GM18867 (cell line): ENCODE data around the gene EMX1.

Experiments used
- ATAC-seq: cut with Tn5 transposase; IDR thresholded peaks from one replicate; pipeline ENCODE4 v1.9.1; 2021; ENCODE audit warnings: mild to moderate bottlenecking, moderate library complexity; ENCODE audit not compliant: unreplicated experiment

Gene EMX1

GRCh38 chr2:72924353-72925240 lies 7.3 kb downstream of the EMX1 start:
- no peak for ATAC-seq

GRCh38 chr2:72925328-72925943 lies 8.1 kb downstream of the EMX1 start:
- no peak for ATAC-seq

- no peak for ATAC-seq
These were observed 9.0 kb downstream of the EMX1 start for GRCh38 chr2:72926368-72926767.

- no peak for ATAC-seq
These were observed 9.6 kb downstream of the EMX1 start for GRCh38 chr2:72926811-72927465.

- no peak for ATAC-seq
These were observed 10.6 kb downstream of the EMX1 start for GRCh38 chr2:72927619-72928550.

GRCh38 chr2:72929010-72929409 lies 11.7 kb downstream of the EMX1 start:
- ATAC-seq = no peak

- ATAC-seq = no peak
These were observed 14.1 kb downstream of the EMX1 start for GRCh38 chr2:72931280-72931910.

- no peak for ATAC-seq
These were observed 14.9 kb downstream of the EMX1 start for GRCh38 chr2:72932045-72932740.

- ATAC-seq = no peak
These were observed 15.5 kb downstream of the EMX1 start for GRCh38 chr2:72932805-72933204.

- no peak for ATAC-seq
These were observed 15.9 kb downstream of the EMX1 start for GRCh38 chr2:72933207-72933606.

- ATAC-seq = no peak
These were observed 16.4 kb downstream of the EMX1 start for GRCh38 chr2:72933646-72934151.

GRCh38 chr2:72934683-72935610 lies 17.6 kb downstream of the EMX1 start:
- peak; percentile 80 for ATAC-seq

- no peak for ATAC-seq
These were observed 18.3 kb downstream of the EMX1 start for GRCh38 chr2:72935611-72935957.

- no peak for ATAC-seq
These were observed 19.5 kb downstream of the EMX1 start for GRCh38 chr2:72936660-72937355.

GRCh38 chr2:72937356-72937669 lies 20.0 kb downstream of the EMX1 start:
- no peak for ATAC-seq

- no peak for ATAC-seq
These were observed 21.1 kb downstream of the EMX1 start for GRCh38 chr2:72938455-72938854.

GRCh38 chr2:72940361-72940760 lies 23.0 kb downstream of the EMX1 start:
- ATAC-seq = no peak

GRCh38 chr2:72940786-72941185 lies 23.5 kb downstream of the EMX1 start:
- ATAC-seq = no peak
